ENCODE results near the gene MEF2A.

GRCh38 chr15:99518191-99518590 lies 47.6 kb upstream of the MEF2A start:
- no peak for TF ChIP-seq EZH2phosphoT487 (IDR thresholded peaks at IDR 0.05)
- no peak for TF ChIP-seq CTCF (IDR thresholded peaks at IDR 0.05)
